ENCODE results near the gene PDE3B. TPM values are rescaled to one million over a fixed set of nuclear protein-coding genes. Genes with fewer than 3 reads are reported as not detected.
A peak's percentile ranks its signal among the peaks of the same experiment; 100 is the strongest.

Gene PDE3B
- total and polyA plus RNA-seq, 2 of the 8 experiments (the other 6 are each of a cell fraction or from before 2014, with no cell fraction given), result 2.7 to 10.9 TPM

DNA sequence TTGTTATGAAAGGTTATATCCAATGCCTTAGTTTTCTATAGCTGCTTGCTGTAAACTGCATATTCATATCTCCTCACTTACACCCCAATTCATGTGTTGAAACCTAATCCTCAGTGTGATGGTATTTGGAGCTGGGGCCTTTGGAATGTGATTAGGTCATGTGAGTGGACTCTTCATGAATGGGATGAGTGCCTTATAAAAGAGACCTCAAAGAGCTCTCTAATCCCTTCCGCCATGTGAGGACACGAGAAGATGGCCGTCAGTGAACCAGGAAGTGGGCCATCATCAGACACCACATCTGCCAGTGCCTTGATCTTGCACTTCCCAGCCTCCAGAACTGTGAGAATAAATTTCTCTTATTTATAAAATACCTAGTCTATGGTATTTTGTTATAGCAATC lies 169.2 kb downstream of the PDE3B start:
- H3K23me2 ChIP-seq (ENCODE audit: low read depth, low read length), result no peaks in the 10 kb centered on the region; the same call in 1 of the 2 replicates
- FAIRE-seq, result no peak

More for the DNA sequence above, 169.2 kb downstream of the PDE3B start:
- Histone ChIP-seq H3K36me3 (ENCODE audit: control insufficient read depth in 2 of 4, insufficient read depth in 4 of 4, low read length in 3 of 4) (no peaks in the 10 kb centered on the region), H2BK15ac (ENCODE audit: low read length) (no peak overlapping the region), H2AK5ac (ENCODE audit: low read depth, low read length) (no peak overlapping the region), H2BK120ac (replicated peaks; ENCODE audit: low read depth, low read length) (no peak overlapping the region), H3K56ac (replicated peaks; ENCODE audit: insufficient read length, low read depth, low read length) (no peak overlapping the region), H3K27me3 (replicated peaks in 1 of 4; ENCODE audit: control insufficient read depth in 3 of 4, extremely low read depth in 1 of 4, insufficient read depth in 3 of 4, low read length in 3 of 4) (no peaks in the 10 kb centered on the region), H2BK12ac (ENCODE audit: low read depth, low read length) (no peak overlapping the region), H3K79me2 (ENCODE audit: control insufficient read depth in 1 of 2, insufficient read depth in 2 of 2, low read length in 2 of 2) (no peaks in the 10 kb centered on the region), H3K9me3 (ENCODE audit: insufficient read depth in 2 of 2, low read depth in 1 of 2, low read length in 1 of 2) (no peaks in the 10 kb centered on the region), H3K4me1 (replicated peaks in 1 of 4; ENCODE audit: control insufficient read depth in 3 of 4, insufficient read depth in 4 of 4, low read length in 3 of 4) (no peaks in the 10 kb centered on the region), H2BK20ac (ENCODE audit: low read length) (no peak overlapping the region), H3K14ac (ENCODE audit: insufficient read length) (no peak overlapping the region), H2AFZ (ENCODE audit: low read length) (no peak overlapping the region), H3K4me2 (ENCODE audit: insufficient read depth in 1 of 2, low read depth in 2 of 2, low read length in 2 of 2) (no peak overlapping the region), H3K79me1 (ENCODE audit: low read depth, low read length) (no peaks in the 10 kb centered on the region), H3K18ac (ENCODE audit: extremely low read depth, low read length) (no peak overlapping the region), H4K20me1 (replicated peaks in 1 of 2; ENCODE audit: control insufficient read depth in 1 of 2, insufficient read depth in 2 of 2, low read length in 2 of 2) (no peaks in the 10 kb centered on the region), H3K4me3 (ENCODE audit: extremely low read depth in 1 of 4, insufficient read depth in 2 of 4, low read depth in 3 of 4, low read length in 4 of 4) (no peak overlapping the region), H4K91ac (replicated peaks; ENCODE audit: insufficient read length, low read length) (no peak overlapping the region), H4K8ac (ENCODE audit: extremely low read depth, insufficient read depth, low read length) (no peak overlapping the region), H3K27ac (ENCODE audit: low read depth, low read length) (no peak overlapping the region), H2BK5ac (ENCODE audit: low read depth, low read length) (no peak overlapping the region), H3K4ac (replicated peaks; ENCODE audit: insufficient read length, low read depth, low read length) (no peak overlapping the region), H3K9ac (replicated peaks in 1 of 4; ENCODE audit: extremely low read depth in 1 of 4, low read depth in 3 of 4, low read length in 3 of 4) (no peak overlapping the region), H3K23ac (ENCODE audit: insufficient read length) (no peak overlapping the region), H4K5ac (ENCODE audit: insufficient read length, low read depth, low read length) (no peak overlapping the region)
- CTCF ChIA-PET (ENCODE audit: partially characterized antibody), result interaction anchor here (0.8 to 1.3 kb wide), 3 partner anchors 10 to 194 kb away, joined by 3 read pairs; no protein-coding TSS in a partner anchor
- POLR2A ChIA-PET (ENCODE audit: partially characterized antibody), result interaction anchor here (1.1 kb wide), 1 partner anchor 12 kb away, joined by 4 read pairs; no protein-coding TSS in a partner anchor
- no peak for DNase-seq (ENCODE audit: low read depth in 1 of 2, low spot score in 2 of 2)
- WGBS, 2 experiments (ENCODE audit: extremely low coverage in 1 of 2, insufficient coverage in 1 of 2, insufficient read length in 1 of 2, insufficient replicate concordance in 2 of 2, low coverage in 1 of 2, low lambda C conversion rate in 2 of 2, missing lambda C conversion rate in 1 of 2), result 88% methylated on average over 3 of the region's 3 CpGs; no CpG with 5 or more reads in 1 of the 2 experiments
- 0 out of 2 replicates have a peak, but pooled peaks have one; percentile 67 for TF ChIP-seq YY1 (IDR thresholded peaks at IDR 0.05; ENCODE audit: low read depth, low read length)
- TF ChIP-seq BACH1 (IDR thresholded peaks at IDR 0.05; ENCODE audit: low read length), result no peak

Measured in H1 (cell line).